HG02938 (cell line): ENCODE results near the gene OVCH2.

Experiments
- ATAC-seq: cut with Tn5 transposase; IDR thresholded peaks from one replicate; pipeline ENCODE4 v1.9.1; 2021; ENCODE audit warnings: mild to moderate bottlenecking, moderate library complexity; ENCODE audit not compliant: unreplicated experiment

Gene OVCH2

GRCh38 chr11:7643314-7643713 is 63.0 kb downstream of the OVCH2 start:
- no peak for ATAC-seq

DNA sequence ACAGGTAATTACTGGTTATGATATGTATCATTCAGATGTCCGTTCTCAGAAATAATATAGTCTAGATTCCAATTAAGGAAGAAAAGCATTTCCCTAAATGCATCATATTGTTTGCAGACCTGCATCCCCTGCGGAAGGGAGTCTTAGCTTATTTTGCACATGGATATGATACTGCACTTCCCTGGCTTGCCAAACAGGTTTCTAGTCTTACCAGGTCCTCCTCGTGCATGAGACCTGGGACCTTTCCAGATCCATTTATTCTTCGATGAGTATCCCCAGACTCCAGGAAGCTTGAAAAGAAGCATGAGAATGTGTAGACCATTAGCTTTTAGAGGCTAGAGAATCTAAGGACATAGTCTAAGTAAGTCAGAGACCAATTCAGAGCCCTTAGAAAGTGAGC is 63.5 kb downstream of the OVCH2 start:
- no peak for ATAC-seq

DNA sequence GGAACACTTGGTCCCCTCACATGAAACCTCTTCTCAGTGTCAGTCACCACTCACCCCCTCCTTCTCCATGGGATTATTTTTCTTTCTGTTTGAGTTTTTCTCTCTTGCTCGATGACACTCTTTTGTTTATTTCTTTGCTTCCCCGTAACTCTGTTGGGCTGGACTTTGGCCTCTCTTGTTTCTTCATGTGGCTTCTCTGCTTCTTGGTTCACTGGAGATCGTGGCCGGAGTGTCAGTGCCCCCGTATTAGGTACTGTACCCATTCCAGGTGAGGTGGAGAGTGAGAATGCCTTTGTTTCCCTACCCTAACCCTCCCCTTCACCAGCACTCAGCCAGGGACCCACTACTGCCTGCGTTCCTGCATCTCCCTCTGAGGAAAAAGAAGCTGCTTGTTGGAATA is 65.5 kb downstream of the OVCH2 start:
- no peak for ATAC-seq

GRCh38 chr11:7639643-7640025 is 66.6 kb downstream of the OVCH2 start:
- ATAC-seq: no peak
